Mesenchymal stem cell (in vitro differentiated cells and primary cell): ENCODE measurements around the gene TBC1D30.

Source experiments
- DNase-seq: peaks from one replicate; pipeline ENCODE4 v3.0.0-alpha.2; 2013
- H2AFZ ChIP-seq: one replicate; pipeline ENCODE4 v1.6.1; 2013; ENCODE audit warnings: low read depth, mild to moderate bottlenecking, control low read depth, inconsistent platforms, low read length, moderate library complexity
- H2AK5ac ChIP-seq: 2 replicates; pipeline ENCODE4 v1.6.1; 2013; ENCODE audit warnings: low read length, moderate library complexity, mild to moderate bottlenecking, inconsistent platforms; ENCODE audit not compliant: severe bottlenecking
- H2BK120ac ChIP-seq: one replicate; pipeline ENCODE4 v1.6.1; 2013; ENCODE audit warnings: low read depth, mild to moderate bottlenecking, inconsistent platforms, low read length, moderate library complexity
- H2BK12ac ChIP-seq, 2 experiments: one replicate each; pipeline ENCODE4 v1.6.1; 2013; ENCODE audit warnings: inconsistent platforms in 2 of 2, low read length in 2 of 2, mild to moderate bottlenecking in 2 of 2, moderate library complexity in 2 of 2, control low read depth in 1 of 2
- H2BK15ac ChIP-seq: one replicate; pipeline ENCODE4 v1.6.1; 2013; ENCODE audit warnings: mild to moderate bottlenecking, low read depth, inconsistent platforms; ENCODE audit not compliant: poor library complexity, severe bottlenecking
- H2BK5ac ChIP-seq: 2 replicates; pipeline ENCODE4 v1.6.1; 2013; ENCODE audit warnings: low read depth, mild to moderate bottlenecking, low read length, control low read depth, inconsistent platforms; ENCODE audit not compliant: poor library complexity, severe bottlenecking
- H3K14ac ChIP-seq, 2 experiments: one replicate each; pipeline ENCODE4 v1.6.1; 2013; ENCODE audit warnings: inconsistent platforms in 2 of 2, low read length in 2 of 2, control low read depth in 1 of 2, mild to moderate bottlenecking in 1 of 2, moderate library complexity in 1 of 2
- H3K18ac ChIP-seq, 2 experiments: one replicate each; pipeline ENCODE4 v1.6.1; 2013; ENCODE audit warnings: inconsistent platforms in 2 of 2, low read length in 2 of 2, control low read depth in 1 of 2, low read depth in 1 of 2, mild to moderate bottlenecking in 1 of 2
- H3K23ac ChIP-seq, 2 experiments: one replicate each; pipeline ENCODE4 v1.6.1; 2013; ENCODE audit warnings: inconsistent platforms in 2 of 2, low read length in 2 of 2, mild to moderate bottlenecking in 2 of 2, moderate library complexity in 2 of 2, control low read depth in 1 of 2
- H3K27ac ChIP-seq: 2 replicates; pipeline ENCODE4 v1.5.1; 2013; ENCODE audit warnings: mild to moderate bottlenecking, moderate library complexity, low read length, control low read depth, inconsistent platforms; ENCODE audit not compliant: poor library complexity, severe bottlenecking
- H3K27me3 ChIP-seq, 2 experiments: 2 replicates each; pipeline versions ENCODE4 v1.6.1 to v1.7.0; 2013; ENCODE audit warnings: low read length in 2 of 2, mild to moderate bottlenecking in 2 of 2, moderate library complexity in 2 of 2, control low read depth in 1 of 2, inconsistent platforms in 1 of 2; ENCODE audit not compliant: control insufficient read depth in 1 of 2, insufficient read depth in 1 of 2
- H3K36me3 ChIP-seq, 2 experiments: 2 replicates each; pipeline versions ENCODE4 v1.6.1 to v1.7.0; 2013; ENCODE audit warnings: low read length in 2 of 2, control low read depth in 1 of 2, inconsistent platforms in 1 of 2, low read depth in 1 of 2, mild to moderate bottlenecking in 1 of 2; ENCODE audit not compliant: insufficient read depth in 2 of 2, control insufficient read depth in 1 of 2
- H3K4ac ChIP-seq, 2 experiments: one replicate each; pipeline ENCODE4 v1.6.1; 2013; ENCODE audit warnings: inconsistent platforms in 2 of 2, low read length in 2 of 2, mild to moderate bottlenecking in 2 of 2, moderate library complexity in 2 of 2, control low read depth in 1 of 2, low read depth in 1 of 2
- H3K4me1 ChIP-seq: 2 replicates; pipeline ENCODE4 v1.6.1; 2013; ENCODE audit warnings: low read depth, low read length, control low read depth; ENCODE audit not compliant: control insufficient read depth, insufficient read depth
- H3K4me2 ChIP-seq: 2 replicates; pipeline ENCODE4 v1.6.1; 2013; ENCODE audit warnings: low read length, mild to moderate bottlenecking, inconsistent platforms; ENCODE audit not compliant: poor library complexity, severe bottlenecking
- H3K4me3 ChIP-seq, 2 experiments: 2 replicates each; pipeline versions ENCODE4 v1.5.1 to v1.7.0; 2013; ENCODE audit warnings: low read length in 2 of 2, mild to moderate bottlenecking in 2 of 2, control low read depth in 1 of 2, low read depth in 1 of 2; ENCODE audit not compliant: insufficient read depth in 1 of 2
- H3K79me1 ChIP-seq: replicated peaks from 2 replicates; pipeline ENCODE4 v1.6.1; 2013; ENCODE audit warnings: mild to moderate bottlenecking, control low read depth, low read length, inconsistent platforms; ENCODE audit not compliant: poor library complexity, severe bottlenecking
- H3K9ac ChIP-seq: 2 replicates; pipeline ENCODE4 v1.7.0; 2013; ENCODE audit warnings: mild to moderate bottlenecking, low read length, moderate library complexity
- H3K9me3 ChIP-seq: 2 replicates; pipeline ENCODE4 v1.7.0; 2013; ENCODE audit warnings: mild to moderate bottlenecking, low read length; ENCODE audit not compliant: control insufficient read depth
- H4K8ac ChIP-seq: one replicate; pipeline ENCODE4 v1.6.1; 2013; ENCODE audit warnings: inconsistent platforms, mild to moderate bottlenecking, low read length, moderate library complexity
- H4K91ac ChIP-seq: one replicate; pipeline ENCODE4 v1.6.1; 2013; ENCODE audit warnings: mild to moderate bottlenecking, low read length, inconsistent platforms
- WGBS: methylation state at CpG from one replicate; pipeline ENCODE4 v1.1.7; 2013; ENCODE audit warnings: mixed read lengths; 5-methylcytosine and 5-hydroxymethylcytosine counted together

Gene TBC1D30

GRCh38 chr12:64785838-64786237 lies 38.6 kb upstream of the TBC1D30 start:
- 93% methylated on average over 6 of the region's 6 CpGs for WGBS
- H3K27me3 ChIP-seq, result peaks cover 30 to 37% of the 10 kb centered on the region in 2 experiments
- peaks cover 6% of the 10 kb centered on the region for H3K4me1 ChIP-seq
- H3K4me2 ChIP-seq, result no peak overlapping the region
- no peak overlapping the region for H3K4ac ChIP-seq
- no peak overlapping the region for H2AK5ac ChIP-seq
- no peak overlapping the region for H3K9ac ChIP-seq
- H3K23ac ChIP-seq, result no peak overlapping the region
- no peak overlapping the region for H2BK15ac ChIP-seq
- no peak overlapping the region for H2AFZ ChIP-seq
- H4K8ac ChIP-seq, result no peak overlapping the region
- H3K9me3 ChIP-seq, result no peaks in the 10 kb centered on the region
- no peak for DNase-seq
- H4K91ac ChIP-seq, result no peak overlapping the region
- H2BK5ac ChIP-seq, result no peak overlapping the region
- H2BK12ac ChIP-seq, result no peak overlapping the region
- H3K79me1 ChIP-seq, result no peaks in the 10 kb centered on the region
- no peak overlapping the region for H3K4me3 ChIP-seq
- H3K27ac ChIP-seq, result no peak overlapping the region
- H3K14ac ChIP-seq, result no peak overlapping the region
- no peak overlapping the region for H3K18ac ChIP-seq
- no peak overlapping the region for H2BK120ac ChIP-seq
- no peaks in the 10 kb centered on the region for H3K36me3 ChIP-seq

- H3K27ac ChIP-seq, result no peak overlapping the region
- H3K4me1 ChIP-seq, result no peaks in the 10 kb centered on the region
- H2AK5ac ChIP-seq, result no peak overlapping the region
- no peak overlapping the region for H3K4ac ChIP-seq
- H4K91ac ChIP-seq, result no peak overlapping the region
- no peak overlapping the region for H3K4me3 ChIP-seq
- no peak overlapping the region for H2BK15ac ChIP-seq
- no peak for DNase-seq
- no peak overlapping the region for H2AFZ ChIP-seq
- H3K23ac ChIP-seq, result no peak overlapping the region
- H3K36me3 ChIP-seq, result no peaks in the 10 kb centered on the region
- no peaks in the 10 kb centered on the region for H3K9me3 ChIP-seq
- H2BK120ac ChIP-seq, result no peak overlapping the region
- H3K18ac ChIP-seq, result no peak overlapping the region
- no peak overlapping the region for H3K14ac ChIP-seq
- H2BK12ac ChIP-seq, result no peak overlapping the region
- H2BK5ac ChIP-seq, result no peak overlapping the region
- H3K27me3 ChIP-seq, result peaks cover 0 to 3% of the 10 kb centered on the region in 2 experiments
- no peak overlapping the region for H4K8ac ChIP-seq
- no peaks in the 10 kb centered on the region for H3K79me1 ChIP-seq
- no peak overlapping the region for H3K4me2 ChIP-seq
- no peak overlapping the region for H3K9ac ChIP-seq
- WGBS, result 79% methylated on average over 1 of the region's 1 CpG
Observed at GRCh38 chr12:64790166-64790565, 34.3 kb upstream of the TBC1D30 start.

GRCh38 chr12:64791036-64791435 lies 33.4 kb upstream of the TBC1D30 start:
- Histone ChIP-seq H3K36me3 (no peaks in the 10 kb centered on the region), H3K4me1 (no peaks in the 10 kb centered on the region), H3K4me2 (no peak overlapping the region), H2BK15ac (no peak overlapping the region), H2BK5ac (no peak overlapping the region), H3K79me1 (no peaks in the 10 kb centered on the region), H3K9me3 (no peaks in the 10 kb centered on the region), H3K18ac (no peak overlapping the region), H3K9ac (no peak overlapping the region), H3K14ac (no peak overlapping the region), H2BK12ac (no peak overlapping the region), H3K27ac (no peak overlapping the region), H3K4me3 (no peak overlapping the region), H2BK120ac (no peak overlapping the region), H2AK5ac (no peak overlapping the region), H4K91ac (no peak overlapping the region), H3K4ac (no peak overlapping the region), H4K8ac (no peak overlapping the region), H3K27me3 (peaks cover 0 to 5% of the 10 kb centered on the region in 2 experiments), H3K23ac (no peak overlapping the region), H2AFZ (no peak overlapping the region)
- DNase-seq, result no peak

DNA sequence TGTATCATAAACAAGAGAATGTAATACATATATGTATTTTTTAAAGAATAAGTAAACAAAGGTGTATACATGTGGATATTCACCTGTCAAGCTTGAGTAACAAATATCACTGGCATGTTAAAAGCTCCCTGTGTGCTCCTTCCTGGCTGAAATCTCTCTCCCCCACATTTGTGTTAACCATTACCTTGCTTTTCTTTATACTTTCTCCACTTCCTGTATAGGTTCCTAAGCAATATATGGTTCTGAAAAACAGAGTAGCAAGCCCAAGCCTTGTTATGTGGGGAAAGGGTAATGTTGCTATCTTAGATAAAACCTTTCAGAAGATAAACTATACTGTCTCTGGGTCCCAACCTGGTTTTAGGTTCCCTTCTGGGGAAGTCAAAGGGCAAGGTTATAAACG lies 32.3 kb upstream of the TBC1D30 start:
- H3K36me3 ChIP-seq, result no peaks in the 10 kb centered on the region
- no peak overlapping the region for H2BK5ac ChIP-seq

More for the DNA sequence above, 32.3 kb upstream of the TBC1D30 start:
- Histone ChIP-seq H3K79me1 (no peaks in the 10 kb centered on the region), H2BK15ac (no peak overlapping the region), H2AFZ (no peak overlapping the region), H2AK5ac (no peak overlapping the region), H3K4ac (no peak overlapping the region), H3K27me3 (peaks cover 0 to 5% of the 10 kb centered on the region in 2 experiments), H3K9me3 (no peaks in the 10 kb centered on the region), H4K8ac (no peak overlapping the region), H2BK12ac (no peak overlapping the region), H3K9ac (no peak overlapping the region), H3K18ac (no peak overlapping the region), H3K27ac (no peak overlapping the region), H3K14ac (no peak overlapping the region), H3K4me2 (no peak overlapping the region), H3K4me3 (no peak overlapping the region), H2BK120ac (no peak overlapping the region), H3K4me1 (no peaks in the 10 kb centered on the region), H4K91ac (no peak overlapping the region), H3K23ac (no peak overlapping the region)
- no peak for DNase-seq
- WGBS, result 53% methylated on average over 1 of the region's 1 CpG
